Smooth muscle cell (in vitro differentiated cells): Measurements from ENCODE around the gene TBC1D26. TPM values are rescaled to one million over a fixed set of nuclear protein-coding genes. Genes with fewer than 3 reads are reported as not detected.
"Not testable (repeated sequence)": the region's sequence is repeated elsewhere in the genome, so short reads cannot be mapped to it uniquely, and the experiment has no call there.

Experiments
- DNase-seq: peaks from one replicate; lab custom pipeline; 2025; ENCODE audit not compliant: unreplicated experiment; lab: John Stamatoyannopoulos, UW
- H2AFZ ChIP-seq: fragments of 200-600 bp; sonication (generic); 2 replicates; pipeline ENCODE4 v1.6.0; 2016; ENCODE audit warnings: antibody characterized with exemption, low read depth, mild to moderate bottlenecking
- H3F3A ChIP-seq: fragments of 200-600 bp; sonication (generic); 2 replicates; pipeline ENCODE4 v1.6.0; 2017; ENCODE audit warnings: antibody characterized with exemption, low read depth
- H3K27ac ChIP-seq: fragments of 200-600 bp; sonication (generic); 2 replicates; pipeline ENCODE4 v1.5.1; 2016; ENCODE audit warnings: low read depth, mild to moderate bottlenecking
- H3K27me3 ChIP-seq: fragments of 200-600 bp; sonication (generic); 2 replicates; pipeline ENCODE4 v1.6.1; 2016; ENCODE audit warnings: low read depth, mild to moderate bottlenecking
- H3K36me3 ChIP-seq: fragments of 200-600 bp; sonication (generic); 2 replicates; pipeline ENCODE4 v1.5.1; 2016; ENCODE audit warnings: low read depth
- H3K4me1 ChIP-seq: fragments of 200-600 bp; sonication (generic); 2 replicates; pipeline ENCODE4 v1.5.1; 2016; ENCODE audit warnings: low read depth
- H3K4me2 ChIP-seq: fragments of 200-600 bp; sonication (generic); 2 replicates; pipeline ENCODE4 v1.6.0; 2016; ENCODE audit warnings: mild to moderate bottlenecking
- H3K4me3 ChIP-seq: fragments of 200-600 bp; sonication (generic); 2 replicates; pipeline ENCODE4 v1.5.1; 2016; ENCODE audit warnings: mild to moderate bottlenecking
- H3K79me2 ChIP-seq: fragments of 200-600 bp; sonication (generic); 2 replicates; pipeline ENCODE4 v1.6.0; 2016; ENCODE audit warnings: low read depth, mild to moderate bottlenecking
- H3K9ac ChIP-seq: fragments of 200-600 bp; sonication (generic); 2 replicates; pipeline ENCODE4 v1.6.0; 2016; ENCODE audit warnings: low read depth
- H3K9me3 ChIP-seq: fragments of 200-600 bp; sonication (generic); replicated peaks from 2 replicates; pipeline ENCODE4 v1.5.1; 2016; ENCODE audit warnings: low read depth
- H4K20me1 ChIP-seq: fragments of 200-600 bp; sonication (generic); 2 replicates; pipeline ENCODE4 v1.6.0; 2016; ENCODE audit warnings: low read depth
- WGBS: methylation state at CpG from one replicate; pipeline ENCODE4 v1.1.7; 2016; ENCODE audit warnings: low lambda C conversion rate; 5-methylcytosine and 5-hydroxymethylcytosine counted together
- polyA plus RNA-seq: library from polyadenylated mRNA; unstranded; fragments of >200 nt; fragmentation: Nextera tagmentation; extraction: Ambion mirVana; gene quantifications from 2 replicates; pipeline ENCODE4 v1.2.1, GENCODE V29; 2016
- total RNA-seq: library from RNA; depleted of rRNA; stranded (reverse); fragments of >200 nt; gene quantifications from 2 replicates; pipeline ENCODE4 v1.2.3, GENCODE V29; 2014
- TF ChIP-seq, protein P1 (sequence below): fragments of 200-600 bp; sonication (generic); IDR thresholded peaks from 2 replicates; pipeline ENCODE4 v1.5.1; 2017; ENCODE audit warnings: borderline replicate concordance, mild to moderate bottlenecking, antibody characterized with exemption; ENCODE audit not compliant: insufficient read depth, poor library complexity, severe bottlenecking

The TBC1D26 gene
- total and polyA plus RNA-seq, 2 experiments from 2014 or later, result 1.8 TPM; not detected in 1

DNA sequence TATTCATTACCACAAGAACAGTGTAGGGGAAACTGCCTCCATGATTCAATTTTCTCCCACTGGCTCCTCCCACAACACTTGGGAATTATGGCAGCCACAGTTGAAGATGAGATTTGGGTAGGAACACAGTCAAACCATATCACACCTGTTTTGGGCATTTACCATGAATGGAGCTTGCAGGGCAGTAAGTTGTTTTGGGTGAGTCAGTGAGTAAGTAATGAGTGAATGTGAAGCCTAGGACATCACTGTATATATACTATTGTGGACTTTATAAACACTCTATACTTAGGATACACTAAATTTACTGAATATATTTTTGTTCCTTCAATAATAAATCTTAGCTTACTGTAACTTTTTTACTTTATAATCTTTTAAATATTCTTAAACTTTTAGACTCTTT is 48.1 kb downstream of the TBC1D26 start:
- DNase-seq, result no peak

DNA sequence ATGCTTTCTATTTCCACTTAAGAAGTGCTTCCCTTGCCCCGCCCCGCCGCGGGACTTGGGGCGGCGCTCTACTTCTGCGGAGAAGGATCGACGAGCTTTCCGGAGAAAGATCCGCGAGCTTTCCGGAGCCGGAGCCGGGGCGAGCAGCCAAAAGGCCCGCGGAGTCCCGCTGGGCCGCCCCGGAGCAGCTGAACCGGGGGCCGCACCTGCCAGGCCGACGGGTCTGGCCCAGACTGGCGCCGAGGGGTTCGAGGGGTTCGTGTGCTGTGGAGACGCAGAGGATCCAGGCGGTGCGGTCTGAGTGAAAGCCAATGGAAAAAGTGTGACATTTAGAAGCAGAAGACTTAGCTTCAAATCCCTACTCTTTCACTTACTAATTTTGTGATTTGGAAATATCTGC is 50.8 kb downstream of the TBC1D26 start:
- H3K27ac ChIP-seq, result no peak overlapping the region
- TF ChIP-seq, protein P1, sequence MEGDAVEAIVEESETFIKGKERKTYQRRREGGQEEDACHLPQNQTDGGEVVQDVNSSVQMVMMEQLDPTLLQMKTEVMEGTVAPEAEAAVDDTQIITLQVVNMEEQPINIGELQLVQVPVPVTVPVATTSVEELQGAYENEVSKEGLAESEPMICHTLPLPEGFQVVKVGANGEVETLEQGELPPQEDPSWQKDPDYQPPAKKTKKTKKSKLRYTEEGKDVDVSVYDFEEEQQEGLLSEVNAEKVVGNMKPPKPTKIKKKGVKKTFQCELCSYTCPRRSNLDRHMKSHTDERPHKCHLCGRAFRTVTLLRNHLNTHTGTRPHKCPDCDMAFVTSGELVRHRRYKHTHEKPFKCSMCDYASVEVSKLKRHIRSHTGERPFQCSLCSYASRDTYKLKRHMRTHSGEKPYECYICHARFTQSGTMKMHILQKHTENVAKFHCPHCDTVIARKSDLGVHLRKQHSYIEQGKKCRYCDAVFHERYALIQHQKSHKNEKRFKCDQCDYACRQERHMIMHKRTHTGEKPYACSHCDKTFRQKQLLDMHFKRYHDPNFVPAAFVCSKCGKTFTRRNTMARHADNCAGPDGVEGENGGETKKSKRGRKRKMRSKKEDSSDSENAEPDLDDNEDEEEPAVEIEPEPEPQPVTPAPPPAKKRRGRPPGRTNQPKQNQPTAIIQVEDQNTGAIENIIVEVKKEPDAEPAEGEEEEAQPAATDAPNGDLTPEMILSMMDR, result no peak
- 94% methylated on average over 32 of the region's 32 CpGs for WGBS
- no peaks in the 10 kb centered on the region for H3K36me3 ChIP-seq
- no peak overlapping the region for H2AFZ ChIP-seq
- H3K4me2 ChIP-seq, result no peak overlapping the region
- no peak overlapping the region for H3K4me3 ChIP-seq
- no peaks in the 10 kb centered on the region for H3K27me3 ChIP-seq
- H3K4me1 ChIP-seq, result no peaks in the 10 kb centered on the region
- H3K79me2 ChIP-seq, result no peaks in the 10 kb centered on the region
- no peaks in the 10 kb centered on the region for H4K20me1 ChIP-seq
- no peak overlapping the region for H3K9ac ChIP-seq
- no peak for DNase-seq
- peaks cover 3% of the 10 kb centered on the region for H3F3A ChIP-seq
- no peaks in the 10 kb centered on the region for H3K9me3 ChIP-seq

More for the DNA sequence above, 48.1 kb downstream of the TBC1D26 start:
- no peak overlapping the region for H3K9ac ChIP-seq
- no peak overlapping the region for H3K27ac ChIP-seq
- H3K4me3 ChIP-seq, result no peak overlapping the region
- H3K36me3 ChIP-seq, result no peaks in the 10 kb centered on the region
- H3K79me2 ChIP-seq, result no peaks in the 10 kb centered on the region
- no peaks in the 10 kb centered on the region for H4K20me1 ChIP-seq
- H3K9me3 ChIP-seq, result peaks cover 3% of the 10 kb centered on the region
- H3F3A ChIP-seq, result peaks cover 2% of the 10 kb centered on the region
- TF ChIP-seq, protein P1, result no peak
- H3K27me3 ChIP-seq, result no peaks in the 10 kb centered on the region
- H3K4me1 ChIP-seq, result no peaks in the 10 kb centered on the region
- H2AFZ ChIP-seq, result no peak overlapping the region
- H3K4me2 ChIP-seq, result no peak overlapping the region

DNA sequence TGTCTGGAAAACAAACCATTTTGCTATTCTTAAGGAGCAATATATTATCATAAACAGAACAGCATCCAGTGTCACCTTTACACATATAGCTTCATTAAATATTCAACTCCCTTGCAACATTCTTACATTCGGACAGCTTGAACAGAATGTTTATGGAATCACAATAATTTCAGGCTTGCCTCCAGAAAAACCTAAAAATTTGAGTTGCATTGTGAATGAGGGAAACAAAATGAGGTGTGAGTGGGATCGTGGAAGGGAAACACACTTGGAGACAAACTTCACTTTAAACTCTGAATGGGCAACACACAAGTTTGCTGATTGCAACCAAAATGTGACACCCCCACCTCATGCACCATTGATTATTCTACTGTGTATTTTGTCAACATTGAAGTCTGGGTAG is 51.4 kb downstream of the TBC1D26 start:
- Histone ChIP-seq H3K4me3 (no peak overlapping the region), H3F3A (peaks cover 3% of the 10 kb centered on the region), H3K4me2 (no peak overlapping the region), H3K27me3 (no peaks in the 10 kb centered on the region), H3K36me3 (no peaks in the 10 kb centered on the region), H3K9ac (no peak overlapping the region), H3K4me1 (no peaks in the 10 kb centered on the region), H2AFZ (no peak overlapping the region), H4K20me1 (no peaks in the 10 kb centered on the region), H3K79me2 (no peaks in the 10 kb centered on the region), H3K9me3 (no peaks in the 10 kb centered on the region), H3K27ac (no peak overlapping the region)
- WGBS, result 90% methylated on average over 2 of the region's 2 CpGs
- TF ChIP-seq, protein P1, result no peak
- no peak for DNase-seq

DNA sequence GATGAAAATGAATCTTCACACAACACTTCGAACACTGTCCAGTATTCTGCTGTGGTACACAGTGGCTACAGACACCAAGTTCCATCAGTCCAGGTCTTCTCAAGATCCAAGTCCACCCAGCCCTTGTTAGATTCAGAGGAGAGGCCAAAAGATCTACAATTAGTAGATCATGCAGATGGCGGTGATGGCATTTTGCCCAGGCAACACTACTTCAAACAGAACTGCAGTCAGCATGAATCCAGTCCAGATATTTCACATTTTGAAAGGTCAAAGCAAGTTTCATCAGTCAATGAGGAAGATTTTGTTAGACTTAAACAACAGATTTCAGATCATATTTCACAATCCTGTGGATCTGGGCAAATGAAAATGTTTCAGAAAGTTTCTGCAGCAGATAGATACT is 52.3 kb downstream of the TBC1D26 start:
- not testable (repeated sequence) for H3K4me3 ChIP-seq, H2AFZ ChIP-seq, H3K9ac ChIP-seq, H3F3A ChIP-seq, H3K79me2 ChIP-seq, H4K20me1 ChIP-seq, H3K27me3 ChIP-seq, H3K36me3 ChIP-seq, H3K4me1 ChIP-seq, DNase-seq, H3K27ac ChIP-seq, H3K9me3 ChIP-seq
- H3K4me2 ChIP-seq, result peak overlapping the region; percentile 71
- 86% methylated on average over 2 of the region's 2 CpGs for WGBS

DNA sequence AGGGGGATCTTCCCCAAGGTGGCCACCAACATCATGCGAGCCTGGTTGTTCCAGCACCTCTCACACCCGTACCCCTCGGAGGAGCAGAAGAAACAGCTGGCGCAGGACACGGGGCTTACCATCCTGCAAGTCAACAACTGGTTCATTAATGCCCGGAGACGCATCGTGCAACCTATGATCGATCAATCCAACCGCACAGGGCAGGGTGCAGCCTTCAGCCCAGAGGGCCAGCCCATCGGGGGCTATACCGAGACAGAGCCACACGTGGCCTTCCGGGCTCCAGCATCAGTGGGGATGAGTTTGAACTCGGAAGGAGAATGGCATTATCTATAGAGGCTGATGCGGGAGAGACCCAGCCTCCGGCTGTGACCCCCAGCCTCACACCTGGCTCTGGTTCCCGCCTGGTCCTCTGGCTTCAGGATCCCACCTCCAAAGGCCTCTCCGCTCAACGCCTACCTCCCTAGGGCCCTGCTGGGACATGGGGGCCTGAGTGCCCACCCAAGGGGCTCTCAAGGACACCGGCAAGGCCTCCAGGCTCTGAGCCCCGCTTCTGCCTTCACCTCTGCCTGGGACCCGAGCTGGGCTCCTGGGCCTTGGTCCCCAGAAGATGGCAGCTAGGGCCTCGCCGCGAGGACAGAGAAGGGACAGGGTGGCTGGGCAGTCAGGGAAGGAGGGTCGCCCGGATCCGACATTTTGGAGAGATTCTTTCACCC is 55.4 kb downstream of the TBC1D26 start:
- not testable (repeated sequence) for H3K4me1 ChIP-seq, H3K79me2 ChIP-seq, H3K27ac ChIP-seq, H3F3A ChIP-seq, H3K4me2 ChIP-seq, H3K9me3 ChIP-seq, H3K27me3 ChIP-seq, H2AFZ ChIP-seq, DNase-seq, H4K20me1 ChIP-seq, H3K9ac ChIP-seq, H3K36me3 ChIP-seq, H3K4me3 ChIP-seq
- 98% methylated on average over 29 of the region's 29 CpGs for WGBS

DNA sequence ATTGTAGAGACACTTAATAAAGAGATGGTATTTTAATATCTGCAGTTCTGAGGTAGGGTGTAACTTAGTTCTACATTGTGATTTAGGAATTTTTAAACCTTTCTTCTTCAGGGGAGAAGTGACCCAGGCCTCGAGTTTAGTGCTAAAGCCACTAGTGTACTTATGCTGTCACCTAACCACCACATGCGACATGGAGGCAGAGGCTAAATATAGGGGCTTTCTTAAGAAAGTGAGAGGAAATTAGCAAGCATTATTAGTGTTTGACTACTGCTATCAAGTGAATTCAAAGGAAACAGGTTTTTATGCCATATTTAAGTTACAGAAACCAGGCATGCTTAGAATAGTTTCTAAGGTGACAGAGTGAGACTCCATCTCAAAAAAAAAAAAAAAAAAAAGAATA is 56.3 kb downstream of the TBC1D26 start:
- H3K9ac ChIP-seq, H3F3A ChIP-seq, H2AFZ ChIP-seq, H3K36me3 ChIP-seq, H3K4me2 ChIP-seq, H3K4me3 ChIP-seq, H3K4me1 ChIP-seq, H3K27ac ChIP-seq, H3K27me3 ChIP-seq, H3K79me2 ChIP-seq, H3K9me3 ChIP-seq, DNase-seq, H4K20me1 ChIP-seq: not testable (repeated sequence)
- no CpG with 5 or more reads among the region's 2 CpGs for WGBS
